ENCODE results near the gene GLYAT.
"Not testable (repeated sequence)": the region's sequence is repeated elsewhere in the genome, so short reads cannot be mapped to it uniquely, and the experiment has no call there.

Gene GLYAT

GRCh38 chr11:58685973-58686722 lies 45.6 kb downstream of the GLYAT start:
- DNase-seq (ENCODE audit: extremely low read depth in 1 of 2, low read depth in 1 of 2): no peak

DNA sequence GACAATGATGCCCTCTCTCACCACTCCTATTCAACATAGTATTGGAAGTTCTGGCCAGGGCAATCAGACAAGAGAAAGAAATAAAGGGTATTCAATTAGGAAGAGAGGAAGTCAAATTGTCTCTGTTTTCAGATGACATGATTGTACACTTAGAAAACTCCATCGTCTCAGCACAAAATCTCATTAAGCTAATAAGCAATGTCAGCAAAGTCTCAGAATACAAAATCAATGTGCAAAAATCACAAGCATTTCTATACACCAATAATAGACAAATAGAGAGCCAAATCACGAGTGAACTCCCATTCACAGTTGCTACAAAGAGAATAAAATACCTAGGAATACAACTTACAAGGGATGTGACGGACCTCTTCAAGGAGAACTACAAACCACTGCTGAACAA lies 49.1 kb downstream of the GLYAT start:
- not testable (repeated sequence) for DNase-seq (ENCODE audit: extremely low read depth in 1 of 2, low read depth in 1 of 2)

- not testable (repeated sequence) for DNase-seq (ENCODE audit: extremely low read depth in 1 of 2, low read depth in 1 of 2)
Measured at GRCh38 chr11:58677536-58677935, 54.2 kb downstream of the GLYAT start.

DNA sequence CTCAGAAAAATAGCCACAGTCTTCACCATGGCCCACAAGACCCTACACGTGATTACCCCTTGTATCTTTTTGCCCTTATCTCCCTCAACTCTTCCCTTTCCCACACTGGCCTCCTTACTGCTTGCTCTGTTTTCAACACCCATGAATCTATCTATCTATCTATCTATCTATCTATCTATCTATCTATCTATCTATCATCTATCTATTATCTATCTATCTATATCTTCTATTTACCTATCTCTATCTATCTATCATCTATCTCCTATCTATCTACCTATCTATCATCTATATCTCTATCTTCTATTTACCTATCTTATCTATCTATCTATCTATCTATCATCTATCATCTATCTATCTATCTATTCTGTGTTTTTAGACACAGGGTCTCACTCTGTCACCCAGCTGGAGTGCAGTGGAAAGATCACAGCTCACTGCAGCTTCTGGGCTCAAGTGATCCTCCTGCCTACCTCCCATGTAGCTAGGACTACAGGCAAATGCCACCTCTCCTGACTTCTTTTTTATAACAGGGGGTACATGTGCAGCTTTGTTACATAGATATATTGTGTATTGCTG lies 55.1 kb downstream of the GLYAT start:
- DNase-seq (ENCODE audit: extremely low read depth in 1 of 2, low read depth in 1 of 2): no peak

GRCh38 chr11:58675334-58676155 lies 56.2 kb downstream of the GLYAT start:
- peak; percentile 35 to 57 for DNase-seq (ENCODE audit: extremely low read depth in 1 of 2, low read depth in 1 of 2)

DNA sequence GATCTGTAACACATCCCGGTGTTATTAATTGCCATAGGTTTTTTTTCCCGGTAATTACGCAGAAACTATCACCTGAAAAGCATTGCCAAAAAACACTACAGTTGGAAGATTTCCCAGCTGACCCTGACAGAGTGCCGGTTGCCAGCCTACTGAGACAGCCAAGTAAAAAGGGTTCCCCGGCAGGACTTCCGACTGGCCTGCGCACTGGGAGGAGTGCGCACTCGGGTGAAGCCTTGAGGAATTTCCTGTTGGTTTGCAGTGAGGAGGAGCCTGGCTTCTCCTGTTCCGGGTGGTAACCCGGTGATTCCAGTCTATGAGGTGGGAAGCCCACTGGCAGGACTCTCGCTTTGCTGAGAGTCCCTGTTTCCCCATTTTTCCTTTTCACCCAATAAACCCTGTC lies 57.1 kb downstream of the GLYAT start:
- no peak for DNase-seq (ENCODE audit: extremely low read depth in 1 of 2, low read depth in 1 of 2)

GRCh38 chr11:58671983-58672633 lies 59.6 kb downstream of the GLYAT start:
- DNase-seq (ENCODE audit: extremely low read depth in 1 of 2, low read depth in 1 of 2): no peak

DNA sequence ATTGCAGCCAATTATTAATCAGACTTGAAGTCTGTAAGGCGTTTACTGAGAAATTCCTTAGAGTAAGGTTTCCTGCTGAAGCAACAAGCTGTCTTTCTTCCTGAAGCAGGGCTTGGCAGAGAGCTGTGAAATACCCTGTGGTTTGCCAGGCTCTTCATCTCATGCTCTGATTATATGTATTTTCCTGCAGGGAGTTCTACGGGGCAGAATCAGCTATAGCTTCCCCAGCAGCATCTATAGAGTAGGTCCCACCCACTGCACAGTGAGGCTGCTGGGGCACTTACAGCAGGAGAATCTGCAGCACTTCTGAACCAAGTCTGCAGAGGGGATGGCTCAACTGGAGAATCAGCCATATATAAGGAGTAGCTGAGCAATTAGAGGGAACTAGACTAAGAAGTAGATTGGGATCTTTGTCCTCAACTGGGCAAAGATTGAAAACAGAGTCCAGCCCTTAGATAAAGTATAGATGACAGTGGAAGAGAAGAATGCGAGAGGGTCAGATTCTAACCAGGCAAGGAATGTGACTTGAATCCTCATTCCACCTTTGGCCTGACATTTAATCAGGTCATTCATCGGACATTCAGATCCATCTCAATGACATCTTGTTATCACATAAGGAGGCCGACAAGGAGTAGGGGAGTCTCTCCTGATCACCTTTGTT lies 71.7 kb downstream of the GLYAT start:
- no peak for DNase-seq (ENCODE audit: extremely low read depth in 1 of 2, low read depth in 1 of 2)

DNA sequence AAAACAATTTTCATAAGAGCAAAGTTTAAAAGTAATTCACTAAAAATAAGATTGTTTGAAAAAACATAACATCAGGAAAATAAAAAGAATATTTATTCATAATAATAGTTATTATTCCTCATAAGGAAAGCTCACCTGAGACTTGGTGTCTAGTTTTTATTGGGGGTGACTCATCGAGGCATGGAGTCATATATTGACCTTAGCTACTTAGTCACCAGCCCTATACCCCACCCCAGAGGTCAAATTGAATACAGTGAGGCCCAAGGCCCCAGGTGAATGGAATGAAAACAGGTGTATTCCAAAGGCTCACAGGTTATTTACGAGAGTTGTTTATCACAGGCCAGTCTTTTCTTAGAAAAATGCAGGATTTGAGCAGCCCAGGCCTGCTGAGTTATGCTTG lies 72.3 kb downstream of the GLYAT start:
- no peak for DNase-seq (ENCODE audit: extremely low read depth in 1 of 2, low read depth in 1 of 2)

Measured in stimulated activated CD8-positive, alpha-beta memory T cell treated with anti-CD3 and anti-CD28 coated beads, Interleukin-7, amount 100 ng/mL, for 48 hours (primary cell).